ENCODE data around the gene HACD3.

Gene HACD3, protein sequence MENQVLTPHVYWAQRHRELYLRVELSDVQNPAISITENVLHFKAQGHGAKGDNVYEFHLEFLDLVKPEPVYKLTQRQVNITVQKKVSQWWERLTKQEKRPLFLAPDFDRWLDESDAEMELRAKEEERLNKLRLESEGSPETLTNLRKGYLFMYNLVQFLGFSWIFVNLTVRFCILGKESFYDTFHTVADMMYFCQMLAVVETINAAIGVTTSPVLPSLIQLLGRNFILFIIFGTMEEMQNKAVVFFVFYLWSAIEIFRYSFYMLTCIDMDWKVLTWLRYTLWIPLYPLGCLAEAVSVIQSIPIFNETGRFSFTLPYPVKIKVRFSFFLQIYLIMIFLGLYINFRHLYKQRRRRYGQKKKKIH
- total RNA-seq = 51.4 to 160 (median 109) reads per million in 17 experiments

DNA sequence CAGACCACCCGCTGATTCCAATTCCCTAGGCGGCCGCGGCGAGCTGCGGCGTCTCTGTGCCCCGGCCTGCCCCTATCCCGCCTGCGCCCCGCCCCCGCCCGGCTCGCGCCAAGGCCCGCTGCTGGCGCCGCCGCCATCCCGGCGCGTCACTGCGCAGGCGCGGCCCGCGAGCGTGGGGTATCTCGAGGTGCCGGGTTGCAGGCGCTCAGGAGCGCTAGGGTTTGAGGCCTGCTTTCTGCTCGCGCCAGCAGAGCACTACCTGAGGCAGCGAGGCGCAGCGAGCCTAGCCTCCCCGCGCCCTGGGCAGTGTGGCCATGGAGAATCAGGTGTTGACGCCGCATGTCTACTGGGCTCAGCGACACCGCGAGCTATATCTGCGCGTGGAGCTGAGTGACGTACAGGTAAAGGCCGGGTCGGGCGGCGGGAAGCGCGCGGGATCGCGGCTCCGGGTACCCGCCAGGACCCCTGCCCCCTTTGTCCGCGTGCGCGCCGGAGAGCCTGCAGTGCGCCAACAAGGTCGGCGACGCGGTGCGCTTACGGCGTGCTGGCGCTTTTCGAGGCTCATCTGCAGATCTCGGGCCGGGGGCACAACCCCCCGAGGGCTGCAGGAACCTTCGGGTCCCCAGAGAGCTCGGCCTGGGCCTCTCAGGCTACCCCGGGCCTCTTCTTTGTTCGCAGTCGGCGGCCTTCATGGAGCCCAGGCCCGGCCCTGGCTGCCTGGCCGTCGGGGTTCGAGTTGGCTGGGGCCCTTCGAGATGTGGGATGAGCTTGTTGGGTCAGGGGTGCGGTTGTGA lies at the start of gene HACD3:
TSS of gene HACD3 (plus strand) at position 146 of the 794 bp plus-strand sequence. CDS start at position 315, 169 bp downstream.
- DNase-seq = peak; percentile 86 to 96 (median 93)

DNA sequence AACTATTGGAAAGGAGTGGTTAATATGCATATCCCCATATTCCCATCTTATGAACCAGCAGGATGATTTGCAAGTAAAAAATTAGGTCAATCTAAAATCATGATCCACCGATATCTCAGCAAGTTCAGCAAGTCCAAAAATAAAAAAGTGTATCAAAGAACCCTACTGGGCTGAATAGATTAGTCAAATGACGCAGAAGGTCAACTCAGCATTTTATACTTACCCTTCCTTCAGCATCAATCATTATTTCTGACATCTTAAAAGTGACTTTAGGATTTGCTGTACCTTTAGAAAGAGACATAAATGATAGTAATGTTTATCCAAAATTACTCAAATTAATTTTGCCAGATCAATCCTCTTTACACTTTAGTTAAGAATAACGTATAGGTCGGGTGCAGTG lies 45.4 kb upstream of the HACD3 start:
- no peak for DNase-seq

GRCh38 chr15:65494076-65494475 lies 36.2 kb upstream of the HACD3 start:
- no peak for DNase-seq

DNA sequence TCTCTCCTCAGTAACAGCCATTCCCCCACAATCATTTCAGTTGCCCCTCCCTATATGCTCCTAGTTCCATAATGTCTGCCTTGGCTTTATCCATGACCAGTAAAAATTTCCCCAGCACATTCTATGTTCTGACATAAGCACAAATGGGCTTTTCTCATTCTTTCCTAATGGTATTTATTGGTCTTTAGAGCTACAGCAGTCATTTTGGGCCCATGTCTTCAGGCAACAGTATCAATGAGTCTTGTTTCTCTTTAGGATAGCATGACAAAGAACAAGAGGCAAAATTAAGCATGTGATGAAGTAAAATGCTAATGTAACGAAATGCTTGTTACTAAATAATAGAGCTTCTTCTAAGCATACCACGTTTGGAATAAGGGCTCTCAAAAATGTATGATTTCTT lies 20.9 kb upstream of the HACD3 start:
- no peak for DNase-seq

DNA sequence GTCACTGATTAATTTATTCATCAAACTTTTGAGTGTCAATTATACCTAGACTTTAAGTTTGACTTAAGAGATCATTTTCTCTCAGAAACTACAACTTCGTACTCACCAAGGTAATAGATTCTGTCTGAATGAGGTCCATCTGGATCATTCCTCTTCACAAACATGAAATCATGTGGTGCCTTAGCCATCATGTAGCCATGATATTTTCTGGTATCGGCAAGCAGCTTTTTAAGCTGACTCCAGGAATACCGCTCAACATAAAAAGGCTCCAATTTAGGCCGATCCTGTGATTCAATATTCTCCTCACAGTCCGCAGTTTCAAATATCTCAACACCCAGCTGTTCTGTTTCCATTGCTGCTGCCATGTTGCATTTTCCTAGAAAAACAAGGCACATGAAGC lies 18.1 kb upstream of the HACD3 start:
- DNase-seq = no peak

- no peak for DNase-seq
Measured at GRCh38 chr15:65512807-65513416, 17.4 kb upstream of the HACD3 start.

GRCh38 chr15:65516997-65517865 lies 13.0 kb upstream of the HACD3 start, which contains the start of gene DPP8:
TSS of gene DPP8 (minus strand) at chr15:65517689. CDS start at chr15:65512553, 5,136 bp downstream.
- peak; percentile 95 to 97 (median 96) for DNase-seq

GRCh38 chr15:65517866-65518207 lies 12.4 kb upstream of the HACD3 start:
- no peak for DNase-seq

DNA sequence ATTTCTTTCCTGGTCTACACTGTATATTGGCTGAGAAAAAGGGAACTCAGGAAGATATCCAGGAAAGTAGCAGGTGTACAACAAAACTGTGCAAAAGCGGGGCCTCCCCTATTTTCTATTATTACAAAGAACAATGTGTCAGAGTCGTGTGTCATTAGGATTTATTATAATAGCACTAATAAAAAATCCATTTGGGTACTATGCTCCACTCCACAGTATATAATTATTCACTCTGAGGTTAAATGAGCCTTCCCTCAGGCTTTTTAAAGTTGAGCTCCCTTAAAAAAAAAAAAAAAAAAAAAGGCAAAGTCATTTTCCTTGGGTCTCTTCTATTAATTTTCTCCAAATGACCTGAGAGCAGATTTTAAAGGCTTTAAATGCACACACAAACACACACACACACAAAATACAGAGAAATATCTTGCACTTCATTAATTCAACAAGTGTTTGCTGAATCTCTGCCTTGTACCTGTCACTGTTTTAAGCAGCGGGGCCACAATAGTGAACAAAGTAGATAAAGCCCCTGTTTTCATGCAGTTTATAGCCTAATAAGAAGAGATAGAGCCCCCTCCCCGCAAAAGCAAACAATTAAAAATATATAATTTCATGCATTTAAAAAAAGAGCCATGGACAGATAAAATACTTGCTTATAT lies 11.5 kb upstream of the HACD3 start:
- no peak for DNase-seq

GRCh38 chr15:65521350-65521749 lies 8.9 kb upstream of the HACD3 start:
- no peak for DNase-seq

GRCh38 chr15:65524226-65524625 lies 6.0 kb upstream of the HACD3 start:
- DNase-seq = peak in 1 of 4 experiments; percentile 19

- no peak for DNase-seq
Measured at GRCh38 chr15:65525622-65526021, 4.6 kb upstream of the HACD3 start.

DNA sequence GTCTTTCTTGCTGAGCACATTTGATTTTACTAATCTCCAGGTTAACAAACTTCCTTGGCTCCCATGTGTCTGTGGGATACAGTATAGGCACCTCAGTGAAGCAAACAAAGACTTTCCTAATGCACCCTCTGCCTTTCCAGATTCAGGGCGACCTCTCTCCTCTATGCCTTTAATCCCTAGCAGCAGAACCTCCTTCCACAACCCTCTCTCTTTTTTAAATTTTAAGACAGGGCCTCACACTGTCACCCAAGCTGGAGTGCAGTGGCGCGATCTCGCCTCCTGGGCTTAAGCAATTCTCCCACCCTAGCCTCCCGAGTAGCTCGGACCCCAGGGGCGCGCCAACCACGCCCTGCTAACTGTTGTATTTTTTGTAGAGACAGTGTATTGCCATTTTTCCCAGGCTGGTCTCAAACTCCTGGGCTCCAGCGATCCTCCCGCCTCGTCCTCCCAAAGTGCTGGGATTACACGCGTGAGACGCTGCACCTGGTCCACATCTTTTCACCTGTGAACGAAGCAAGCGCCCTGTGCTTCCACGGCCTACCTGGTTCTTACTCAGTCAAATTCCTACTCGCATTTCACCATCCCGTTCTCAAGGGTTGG lies 1.7 kb upstream of the HACD3 start:
- no peak for DNase-seq

DNA sequence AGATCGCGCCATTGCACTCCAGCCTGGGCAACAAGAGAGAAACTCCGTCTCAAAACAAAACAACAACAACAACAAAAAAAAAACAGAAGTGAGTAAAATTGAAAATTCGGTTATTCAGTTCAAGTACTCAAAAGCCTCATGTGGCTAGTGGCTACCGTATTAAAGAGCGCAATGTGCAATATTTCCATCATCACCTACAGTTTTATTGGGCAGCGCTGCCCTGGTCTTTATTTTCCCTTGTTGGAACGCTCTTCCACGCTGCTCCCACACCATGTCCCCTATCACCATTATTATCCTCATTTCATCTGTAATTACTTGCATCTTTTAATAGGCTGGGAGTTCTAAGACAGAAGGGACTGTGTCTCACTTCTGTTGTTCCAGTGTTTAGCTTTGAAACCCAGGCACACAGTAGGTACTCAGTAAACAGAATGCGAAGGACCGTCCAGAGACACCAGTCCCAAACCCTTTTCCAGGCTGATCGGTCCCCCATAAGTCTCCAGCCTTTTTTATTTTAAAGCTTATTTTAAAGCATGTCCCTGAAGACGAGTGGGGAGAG lies 423 bp upstream of the HACD3 start:
- no peak for DNase-seq

DNA sequence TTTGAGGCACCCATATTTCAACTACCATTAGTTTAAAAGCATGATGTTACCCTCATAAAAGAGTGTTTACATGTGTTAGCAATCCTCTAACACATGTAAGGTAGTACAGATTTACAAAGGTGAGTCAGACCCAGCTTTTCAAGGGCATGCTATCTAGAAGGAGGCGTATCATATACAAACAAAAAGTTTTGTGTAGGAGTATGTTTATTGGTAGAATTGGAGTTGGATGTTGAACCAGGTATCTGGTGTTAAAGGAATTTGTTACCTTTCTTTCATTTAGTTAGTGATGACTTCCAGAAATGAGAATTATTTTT lies 2.4 kb downstream of the HACD3 start:
- no peak for DNase-seq

DNA sequence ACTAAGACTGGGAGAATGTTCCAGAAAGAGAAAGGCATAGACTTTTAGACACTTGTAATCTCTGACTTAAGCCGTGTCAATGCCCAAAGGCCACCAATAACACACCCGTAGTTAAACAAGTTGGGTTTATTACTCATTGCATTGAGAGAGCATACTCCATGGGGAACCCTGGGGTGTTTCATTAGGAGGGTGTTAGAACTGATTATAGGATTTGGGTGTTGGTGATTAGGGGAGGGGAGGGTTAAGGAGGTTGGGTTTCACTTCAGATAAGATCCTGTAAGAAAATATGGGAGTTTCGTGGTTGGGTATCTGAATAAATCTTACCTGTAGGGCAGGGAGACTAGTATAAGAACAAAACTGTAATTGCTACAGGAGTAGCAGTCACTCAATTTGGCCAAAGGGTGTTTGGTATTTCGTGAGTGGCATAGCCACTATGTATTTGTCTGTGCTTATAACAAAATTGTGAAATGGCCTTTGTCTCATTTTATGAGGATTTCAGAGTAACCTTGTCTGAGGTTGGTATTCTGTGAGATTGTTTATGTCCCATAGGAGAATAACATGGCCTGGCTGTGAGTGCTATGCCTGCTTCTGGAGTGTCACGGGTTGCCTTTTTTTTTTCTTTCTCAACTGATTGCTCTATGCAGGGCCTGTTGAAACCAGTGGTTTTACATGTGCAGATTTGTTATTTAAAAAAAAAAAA lies 2.9 kb downstream of the HACD3 start:
- DNase-seq = no peak

DNA sequence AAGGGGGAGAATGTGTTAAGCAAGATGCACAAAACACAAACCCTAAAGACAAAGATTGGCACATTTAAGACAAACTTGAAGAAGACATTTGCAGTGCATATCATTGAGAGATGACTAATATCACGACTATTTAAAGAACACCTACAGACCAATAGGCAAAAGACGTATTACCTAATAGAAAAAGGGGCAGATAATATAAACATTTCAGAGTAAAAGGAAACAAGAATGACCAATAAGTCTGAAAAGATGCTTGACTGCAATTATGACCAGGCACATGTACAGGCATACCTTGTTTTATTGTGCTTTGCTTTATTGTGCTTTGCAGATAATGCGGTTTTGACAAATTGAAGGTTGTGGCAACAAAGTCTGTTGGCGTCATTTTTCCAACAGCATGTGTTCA lies 4.9 kb downstream of the HACD3 start:
- no peak for DNase-seq

DNA sequence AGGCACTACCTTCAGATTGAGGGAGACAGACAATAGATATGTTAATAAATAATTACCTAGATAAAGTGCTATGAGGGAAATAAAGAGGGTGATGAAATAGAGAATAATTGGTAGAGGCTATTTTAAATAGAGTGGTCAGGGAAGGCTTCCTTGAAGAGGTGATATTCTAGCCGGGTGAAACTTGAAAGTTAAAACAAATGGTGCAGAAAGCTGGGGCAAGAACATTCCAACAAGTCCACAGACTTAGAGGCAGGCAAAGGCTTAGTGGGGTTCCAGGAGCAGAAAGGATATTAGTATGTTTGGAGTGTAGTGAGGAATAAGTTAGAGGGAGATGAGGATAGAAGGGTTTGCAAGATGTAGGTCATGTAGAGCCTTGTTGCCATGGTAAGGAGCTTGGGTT lies 10.1 kb downstream of the HACD3 start:
- DNase-seq = no peak

- no peak for DNase-seq
Measured at GRCh38 chr15:65541231-65541820, 11.1 kb downstream of the HACD3 start.

DNA sequence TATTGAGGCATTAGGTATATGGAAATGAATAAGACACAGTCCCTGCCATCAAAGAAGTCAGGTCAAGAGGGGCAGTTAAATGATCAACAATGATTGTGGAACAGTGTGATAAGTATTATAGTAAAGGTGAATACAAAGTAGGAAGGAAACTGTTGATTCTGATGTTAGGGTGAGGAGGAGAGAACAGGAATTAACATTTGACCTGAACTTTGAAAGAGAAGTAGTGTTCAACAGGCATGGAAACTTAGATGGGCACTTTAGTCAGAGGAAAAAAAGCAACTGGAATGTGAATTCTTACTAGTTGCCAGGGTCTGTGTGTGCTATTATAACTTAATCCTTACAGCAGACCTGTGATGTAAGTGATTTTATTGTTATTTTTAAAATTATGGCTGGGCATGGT lies 17.6 kb downstream of the HACD3 start:
- no peak for DNase-seq
